HL-60 (cell line): ENCODE measurements around the gene NKX2-2.

Experiments used
- DNase-seq, 2 experiments: peaks; one replicate each; pipeline ENCODE4 v3.0.0-alpha.2; 2010 to 2020; ENCODE audit warnings: low read depth in 1 of 2, low spot score in 1 of 2
- H3K27ac ChIP-seq: fragments of 250-450 bp; sonication (Bioruptor Pico); replicated peaks from 2 replicates; pipeline ENCODE4 v1.5.1; 2020; ENCODE audit warnings: mild to moderate bottlenecking, moderate library complexity
- H3K27me3 ChIP-seq: fragments of 250-450 bp; sonication (Bioruptor Pico); 2 replicates; pipeline ENCODE4 v1.5.1; 2021; ENCODE audit warnings: mild to moderate bottlenecking, moderate library complexity; ENCODE audit not compliant: insufficient read depth, poor library complexity, severe bottlenecking
- H3K4me3 ChIP-seq: replicated peaks from 2 replicates; pipeline ENCODE4 v1.5.1; 2011; ENCODE audit warnings: mild to moderate bottlenecking, control low read depth, low read length; ENCODE audit not compliant: insufficient read depth
- CTCF ChIP-seq: IDR thresholded peaks from one replicate; pipeline ENCODE4 v1.5.1; 2011; ENCODE audit warnings: low read length, control low read depth, inconsistent platforms; ENCODE audit not compliant: insufficient read depth
- GABPA ChIP-seq: IDR thresholded peaks from 2 replicates; pipeline ENCODE4 v1.6.1; 2012; ENCODE audit warnings: low read depth
- POLR2AphosphoS5 ChIP-seq: IDR thresholded peaks from 2 replicates; pipeline ENCODE4 v1.6.1; 2012; ENCODE audit warnings: low read depth
- REST ChIP-seq: IDR thresholded peaks from 2 replicates; pipeline ENCODE4 v1.6.1; 2012; ENCODE audit warnings: low read depth; ENCODE audit not compliant: insufficient replicate concordance
- SPI1 ChIP-seq: IDR thresholded peaks from 2 replicates; pipeline ENCODE4 v1.6.1; 2012; ENCODE audit warnings: low read depth, mild to moderate bottlenecking, borderline replicate concordance

The NKX2-2 gene

GRCh38 chr20:21520702-21521595 is 7.1 kb upstream of the NKX2-2 start:
- no peak overlapping the region for H3K27ac ChIP-seq
- DNase-seq = no peak

GRCh38 chr20:21519136-21519584 is 5.3 kb upstream of the NKX2-2 start:
- Histone ChIP-seq H3K4me3 (no peak overlapping the region), H3K27me3 (peaks cover 90% of the 10 kb centered on the region)
- no peak for DNase-seq

More at GRCh38 chr20:21520702-21521595, 7.1 kb upstream of the NKX2-2 start:
- Histone ChIP-seq H3K27me3 (peaks cover 83% of the 10 kb centered on the region), H3K4me3 (no peak overlapping the region)
- no peak for TF ChIP-seq POLR2AphosphoS5

GRCh38 chr20:21518292-21518991 is 4.6 kb upstream of the NKX2-2 start:
- H3K27me3 ChIP-seq = peaks cover 88% of the 10 kb centered on the region
- no peak for DNase-seq
- no peak overlapping the region for H3K4me3 ChIP-seq
- TF ChIP-seq POLR2AphosphoS5 (no peak), GABPA (no peak), SPI1 (no peak), CTCF (no peak), REST (no peak)
- no peak overlapping the region for H3K27ac ChIP-seq

More at GRCh38 chr20:21519136-21519584, 5.3 kb upstream of the NKX2-2 start:
- TF ChIP-seq SPI1 = no peak
- no peak for TF ChIP-seq POLR2AphosphoS5
- TF ChIP-seq CTCF = no peak
- H3K27ac ChIP-seq = no peak overlapping the region

- H3K4me3 ChIP-seq = no peak overlapping the region
- H3K27me3 ChIP-seq = peaks cover 88% of the 10 kb centered on the region
- no peak overlapping the region for H3K27ac ChIP-seq
- TF ChIP-seq GABPA (no peak), REST (no peak), CTCF (no peak), POLR2AphosphoS5 (no peak)
- DNase-seq = no peak
Observed at GRCh38 chr20:21517566-21518277, 3.9 kb upstream of the NKX2-2 start.
